Ascending aorta (tissue), 2 donors: Measurements from ENCODE around the gene PAX8. TPM values are rescaled to one million over a fixed set of nuclear protein-coding genes. Genes with fewer than 3 reads are reported as not detected.

Source experiments
- DNase-seq, 2 donors: peaks; one replicate each; pipeline ENCODE4 v3.0.0-alpha.2; 2019; ENCODE audit warnings: low spot score in 2 of 2
- H3K27ac ChIP-seq, 2 donors: fragments of 200-600 bp; sonication (generic); one replicate each; pipeline ENCODE4 v1.5.1; 2016 to 2017; ENCODE audit warnings: mild to moderate bottlenecking in 1 of 2
- H3K27me3 ChIP-seq: fragments of 200-600 bp; sonication (generic); one replicate; pipeline ENCODE4 v1.5.1; 2017
- H3K36me3 ChIP-seq, 2 donors: fragments of 200-600 bp; sonication (generic); one replicate each; pipeline ENCODE4 v1.5.1; 2016
- H3K4me1 ChIP-seq, 2 donors: fragments of 200-600 bp; sonication (generic); one replicate each; pipeline ENCODE4 v1.5.1; 2016 to 2017; ENCODE audit warnings: mild to moderate bottlenecking in 1 of 2
- H3K4me3 ChIP-seq, 2 donors: fragments of 200-600 bp; sonication (generic); one replicate each; pipeline ENCODE4 v1.5.1; 2016 to 2017; ENCODE audit warnings: mild to moderate bottlenecking in 1 of 2
- H3K9me3 ChIP-seq, 2 donors: fragments of 200-600 bp; sonication (generic); one replicate each; pipeline ENCODE4 v1.5.1; 2016
- intact Hi-C: fragments of 100-400 bp; cut with DNase I; formaldehyde crosslinking; loops from one replicate; pipeline ENCODE4 v1.15.1; 2023
- total RNA-seq: library from RNA; depleted of rRNA; stranded (reverse); fragments of >200 nt; gene quantifications from one replicate; pipeline ENCODE4 v1.1.0, GENCODE V29; 2016
- TF ChIP-seq, protein P1 (sequence below), 3 experiments: fragments of 200-600 bp in 2 of 3; fragments of 450-650 bp in 1 of 3; sonication (generic) in 2 of 3; IDR thresholded peaks; one replicate each; pipeline ENCODE4 v1.5.1; 2016 to 2019; ENCODE audit warnings: antibody characterized with exemption in 3 of 3, mild to moderate bottlenecking in 1 of 3, moderate library complexity in 1 of 3

Gene PAX8
- total RNA-seq, 1 donor from 2014 or later = 0.11 TPM

DNA sequence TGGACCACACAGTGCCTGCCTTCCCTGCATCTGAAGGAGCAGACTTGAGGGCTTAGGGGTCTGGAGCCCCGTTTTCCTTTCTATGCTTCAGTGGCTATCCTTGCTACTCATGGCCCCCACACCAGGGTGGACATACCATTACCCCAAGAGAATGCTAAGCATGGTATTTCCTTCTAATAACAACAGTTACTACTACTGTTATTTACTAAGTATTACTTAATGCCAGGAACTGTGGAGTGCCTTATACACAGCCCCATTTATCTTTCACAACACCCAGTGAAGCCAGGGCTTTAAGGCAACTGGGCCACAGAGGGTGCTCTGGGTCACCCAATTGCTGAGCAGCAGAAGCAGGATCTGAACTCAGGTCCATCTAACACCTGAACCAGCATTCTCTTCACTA lies 5.8 kb upstream of the PAX8 start:
- H3K27me3 ChIP-seq = no peaks in the 10 kb centered on the region
- DNase-seq = no peak
- intact Hi-C loops = no loop called here
- no peaks in the 10 kb centered on the region for H3K36me3 ChIP-seq
- TF ChIP-seq, protein P1, sequence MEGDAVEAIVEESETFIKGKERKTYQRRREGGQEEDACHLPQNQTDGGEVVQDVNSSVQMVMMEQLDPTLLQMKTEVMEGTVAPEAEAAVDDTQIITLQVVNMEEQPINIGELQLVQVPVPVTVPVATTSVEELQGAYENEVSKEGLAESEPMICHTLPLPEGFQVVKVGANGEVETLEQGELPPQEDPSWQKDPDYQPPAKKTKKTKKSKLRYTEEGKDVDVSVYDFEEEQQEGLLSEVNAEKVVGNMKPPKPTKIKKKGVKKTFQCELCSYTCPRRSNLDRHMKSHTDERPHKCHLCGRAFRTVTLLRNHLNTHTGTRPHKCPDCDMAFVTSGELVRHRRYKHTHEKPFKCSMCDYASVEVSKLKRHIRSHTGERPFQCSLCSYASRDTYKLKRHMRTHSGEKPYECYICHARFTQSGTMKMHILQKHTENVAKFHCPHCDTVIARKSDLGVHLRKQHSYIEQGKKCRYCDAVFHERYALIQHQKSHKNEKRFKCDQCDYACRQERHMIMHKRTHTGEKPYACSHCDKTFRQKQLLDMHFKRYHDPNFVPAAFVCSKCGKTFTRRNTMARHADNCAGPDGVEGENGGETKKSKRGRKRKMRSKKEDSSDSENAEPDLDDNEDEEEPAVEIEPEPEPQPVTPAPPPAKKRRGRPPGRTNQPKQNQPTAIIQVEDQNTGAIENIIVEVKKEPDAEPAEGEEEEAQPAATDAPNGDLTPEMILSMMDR (IDR thresholded peaks at IDR 0.05) = no peak
- peaks cover 9 to 22% of the 10 kb centered on the region in 2 donors for H3K4me1 ChIP-seq
- H3K9me3 ChIP-seq = no peaks in the 10 kb centered on the region
- no peak overlapping the region for H3K4me3 ChIP-seq
- peak overlapping the region; percentile 84 to 93 for H3K27ac ChIP-seq

DNA sequence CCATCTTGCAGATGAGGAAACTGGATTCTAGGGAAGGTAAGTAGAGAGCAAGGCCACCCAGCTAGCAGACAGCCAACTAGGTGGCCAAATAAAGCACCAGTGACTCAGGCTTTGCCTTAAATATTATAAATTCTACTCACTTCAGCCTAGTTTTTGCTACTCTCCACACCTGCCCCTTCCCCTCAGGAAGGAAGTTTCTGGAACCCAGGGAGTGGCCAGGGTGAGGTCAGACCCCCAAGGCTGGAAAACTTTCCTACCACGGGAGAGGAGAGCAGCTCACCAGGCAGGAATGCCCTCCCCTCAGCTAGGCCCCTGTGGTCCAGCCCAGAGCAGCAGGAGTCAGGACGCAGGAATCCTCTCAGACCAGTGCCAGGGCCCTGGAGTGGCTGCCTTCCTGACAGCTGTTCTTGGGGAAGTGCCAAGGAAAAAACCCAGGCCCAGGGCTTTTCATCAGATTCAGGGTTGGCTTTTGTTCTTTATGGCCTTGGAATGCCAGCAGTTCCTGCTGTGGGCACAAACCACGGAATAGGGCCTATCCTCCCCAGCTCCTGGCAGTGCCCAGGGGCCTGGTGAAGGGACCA lies 5.1 kb upstream of the PAX8 start:
- Histone ChIP-seq H3K9me3 (no peaks in the 10 kb centered on the region), H3K4me1 (peaks cover 9 to 22% of the 10 kb centered on the region in 2 donors), H3K4me3 (no peak overlapping the region), H3K36me3 (no peaks in the 10 kb centered on the region), H3K27ac (peak overlapping the region; percentile 84 to 93), H3K27me3 (no peaks in the 10 kb centered on the region)
- intact Hi-C loops = loop anchor here (2.0 kb wide), 1 partner anchor 43 kb away; no protein-coding TSS in a partner anchor
- TF ChIP-seq, protein P1 (IDR thresholded peaks at IDR 0.05) = no peak
- peak; percentile 76 to 92 for DNase-seq

DNA sequence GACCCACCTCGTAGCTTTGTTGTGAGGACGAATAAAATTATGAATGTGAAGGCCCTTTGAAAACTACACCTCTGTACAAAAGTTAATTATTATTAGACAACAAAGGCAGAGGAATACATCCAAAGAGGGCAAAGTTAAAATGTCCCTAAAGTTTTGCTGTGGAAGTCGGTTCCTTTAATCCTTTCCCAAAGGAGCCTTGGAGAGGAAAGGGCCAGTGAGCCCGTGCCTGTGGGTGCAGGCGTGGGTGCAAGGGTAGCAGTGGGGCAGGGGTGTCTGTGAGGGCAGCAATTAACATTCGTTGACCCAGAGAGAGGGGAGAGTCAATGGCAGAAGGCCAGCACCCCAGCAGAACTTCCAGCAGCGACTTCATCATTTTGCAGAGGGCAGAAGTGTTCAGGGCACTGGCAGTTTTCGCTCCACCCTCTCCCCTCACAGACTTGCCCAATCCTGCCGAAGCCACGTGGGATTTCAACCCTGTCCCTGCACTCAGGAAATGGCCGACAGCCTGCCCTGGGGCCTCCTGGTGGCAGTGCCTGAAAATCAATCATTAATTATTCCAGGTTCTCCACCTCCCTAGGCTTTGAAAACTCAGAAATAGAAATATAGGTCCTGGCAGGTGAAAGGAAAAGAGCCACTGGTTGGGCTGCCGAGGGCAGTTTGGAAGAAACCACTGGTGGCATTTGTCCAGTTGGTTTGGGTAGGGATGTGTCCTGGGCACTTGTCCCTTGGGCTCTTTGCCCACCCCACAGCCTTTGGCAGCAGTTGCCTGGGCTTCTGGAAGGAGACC lies 4.2 kb upstream of the PAX8 start:
- Histone ChIP-seq H3K36me3 (no peaks in the 10 kb centered on the region), H3K4me1 (peaks cover 9 to 22% of the 10 kb centered on the region in 2 donors), H3K4me3 (no peak overlapping the region), H3K27ac (peak overlapping the region; percentile 84 to 93), H3K27me3 (peaks cover 4% of the 10 kb centered on the region), H3K9me3 (no peaks in the 10 kb centered on the region)
- TF ChIP-seq, protein P1 (IDR thresholded peaks at IDR 0.05) = peak; percentile 15 to 49 (median 44)
- intact Hi-C loops = loop anchor here (2.0 kb wide), 1 partner anchor 42 kb away; no protein-coding TSS in a partner anchor
- peak; percentile 40 to 73 for DNase-seq

DNA sequence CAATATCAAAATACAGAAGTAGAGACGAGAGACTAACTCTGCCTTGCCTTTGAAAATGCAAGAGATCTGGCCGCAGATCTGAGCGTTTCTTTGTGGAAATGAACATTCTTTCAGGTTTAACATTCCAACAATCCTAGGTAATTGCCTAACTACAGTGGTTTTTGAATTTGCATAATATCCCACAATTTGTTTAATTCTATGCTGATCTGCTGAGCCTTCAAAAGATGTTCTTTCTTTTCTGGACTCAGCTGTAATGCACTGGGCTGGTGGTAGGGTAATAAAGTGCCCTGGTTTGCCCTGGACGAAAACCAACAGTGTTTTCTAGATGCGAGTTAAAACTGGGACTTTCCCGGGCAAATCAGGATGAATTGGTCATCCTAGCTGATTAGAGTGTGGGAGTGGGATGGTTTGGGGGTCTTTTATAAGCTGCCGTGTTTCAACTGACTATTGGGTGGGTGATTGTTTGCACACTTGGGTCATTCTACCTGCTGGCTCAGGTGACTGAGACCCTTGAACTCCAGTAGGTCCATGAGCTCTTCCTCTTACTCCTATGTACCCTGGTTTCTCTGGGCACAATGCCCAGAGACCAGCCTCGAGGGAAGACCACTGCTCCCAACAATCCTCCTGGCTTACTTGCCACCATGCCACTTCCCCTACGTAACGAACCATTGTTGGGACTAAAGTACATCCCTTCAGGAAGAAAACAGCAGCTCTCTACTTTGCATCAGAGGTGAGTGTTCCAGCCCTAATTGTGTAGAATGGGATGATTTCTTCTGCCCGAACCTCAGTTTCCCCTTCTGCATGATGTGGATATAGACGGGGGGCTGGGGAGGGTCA lies 3.4 kb upstream of the PAX8 start:
- DNase-seq = no peak
- TF ChIP-seq, protein P1 (IDR thresholded peaks at IDR 0.05) = no peak
- intact Hi-C loops = loop anchor here (2.0 kb wide), 1 partner anchor 41 kb away; no protein-coding TSS in a partner anchor
- peak overlapping the region; percentile 84 to 93 for H3K27ac ChIP-seq
- peaks cover 14 to 29% of the 10 kb centered on the region in 2 donors for H3K4me1 ChIP-seq
- H3K36me3 ChIP-seq = no peaks in the 10 kb centered on the region
- H3K27me3 ChIP-seq = peaks cover 12% of the 10 kb centered on the region
- no peaks in the 10 kb centered on the region for H3K9me3 ChIP-seq
- no peak overlapping the region for H3K4me3 ChIP-seq

DNA sequence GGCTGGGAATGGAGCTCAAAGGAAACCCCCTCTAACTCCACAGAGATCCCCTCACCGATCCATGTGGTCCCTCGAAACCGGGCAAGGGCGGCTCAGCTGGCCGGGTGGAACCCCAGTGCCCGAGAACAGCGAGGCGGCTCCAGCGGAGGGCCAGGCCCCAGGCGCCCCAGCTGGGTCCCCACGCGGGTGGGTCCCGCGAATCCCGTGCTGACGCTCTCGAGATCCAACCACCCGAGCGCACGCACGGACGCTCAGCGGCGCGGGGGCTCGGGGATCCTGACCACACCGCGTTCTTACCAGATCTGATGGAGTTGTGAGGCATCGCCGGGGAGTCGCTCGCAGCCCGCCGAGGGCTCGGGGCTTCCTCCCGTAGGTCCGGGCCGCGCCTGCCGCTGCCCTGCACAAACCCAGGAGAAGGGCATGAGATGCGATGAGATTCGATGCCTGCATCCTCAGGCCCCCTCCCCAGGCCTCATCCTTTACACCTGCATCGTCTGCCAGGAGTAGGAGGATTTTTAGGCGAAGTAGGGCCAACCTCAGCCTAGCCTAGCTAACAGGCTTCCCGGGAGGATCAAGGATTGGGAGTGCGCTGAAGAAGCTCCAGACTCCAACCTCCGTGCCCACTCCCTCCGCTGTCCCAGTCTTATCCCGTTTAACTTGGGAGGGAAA lies 514 bp downstream of the PAX8 start:
- H3K27me3 ChIP-seq = peaks cover 28% of the 10 kb centered on the region
- no peak for DNase-seq
- TF ChIP-seq, protein P1 (IDR thresholded peaks at IDR 0.05) = no peak
- intact Hi-C loops = no loop called here
- peaks cover 12 to 18% of the 10 kb centered on the region in 2 donors for H3K4me1 ChIP-seq
- H3K9me3 ChIP-seq = no peaks in the 10 kb centered on the region
- no peak overlapping the region for H3K27ac ChIP-seq
- no peaks in the 10 kb centered on the region for H3K36me3 ChIP-seq
- H3K4me3 ChIP-seq = peak overlapping the region in 1 of 2 donors; percentile 54
